ENCODE measurements around the gene BOC.

DNA sequence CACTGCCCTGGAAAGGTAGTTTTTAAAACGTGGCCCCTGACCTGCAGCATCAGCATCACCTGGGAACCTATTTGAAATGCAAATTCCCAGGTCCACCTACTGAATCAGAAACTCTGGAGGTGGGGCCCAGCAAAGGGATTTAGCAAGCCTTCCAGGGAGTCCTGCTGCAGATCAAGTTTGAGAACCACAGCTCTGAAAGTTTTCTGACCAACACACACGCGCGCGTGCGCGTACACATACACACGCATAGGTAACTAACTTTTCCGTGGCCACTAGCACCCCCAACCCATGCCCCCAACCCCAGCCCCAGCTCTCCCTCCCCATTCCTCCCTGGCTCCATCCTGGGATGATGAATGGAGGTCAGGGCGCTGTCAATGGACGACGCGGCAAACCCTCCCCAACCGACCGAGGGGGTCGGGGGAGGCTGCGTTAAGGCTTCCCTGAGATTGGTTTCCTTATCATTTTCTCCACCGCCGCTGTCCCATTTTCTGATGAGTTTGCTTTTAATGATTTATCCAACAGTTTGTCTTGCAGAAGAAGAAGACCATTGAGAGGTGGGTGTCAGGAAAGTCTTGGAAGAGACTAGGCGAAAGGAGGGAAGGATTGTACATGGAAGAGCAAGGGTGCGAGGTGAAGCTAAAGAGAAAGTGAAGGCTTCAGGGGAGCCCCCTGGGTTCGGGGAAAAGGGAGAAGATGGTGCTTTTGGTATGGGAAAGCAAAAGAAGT is 590 bp upstream of the BOC start:
- TF ChIP-seq EZH2phosphoT487 (IDR thresholded peaks at IDR 0.05; ENCODE audit: borderline replicate concordance, low read length), result no peak
- TF ChIP-seq, protein P1, sequence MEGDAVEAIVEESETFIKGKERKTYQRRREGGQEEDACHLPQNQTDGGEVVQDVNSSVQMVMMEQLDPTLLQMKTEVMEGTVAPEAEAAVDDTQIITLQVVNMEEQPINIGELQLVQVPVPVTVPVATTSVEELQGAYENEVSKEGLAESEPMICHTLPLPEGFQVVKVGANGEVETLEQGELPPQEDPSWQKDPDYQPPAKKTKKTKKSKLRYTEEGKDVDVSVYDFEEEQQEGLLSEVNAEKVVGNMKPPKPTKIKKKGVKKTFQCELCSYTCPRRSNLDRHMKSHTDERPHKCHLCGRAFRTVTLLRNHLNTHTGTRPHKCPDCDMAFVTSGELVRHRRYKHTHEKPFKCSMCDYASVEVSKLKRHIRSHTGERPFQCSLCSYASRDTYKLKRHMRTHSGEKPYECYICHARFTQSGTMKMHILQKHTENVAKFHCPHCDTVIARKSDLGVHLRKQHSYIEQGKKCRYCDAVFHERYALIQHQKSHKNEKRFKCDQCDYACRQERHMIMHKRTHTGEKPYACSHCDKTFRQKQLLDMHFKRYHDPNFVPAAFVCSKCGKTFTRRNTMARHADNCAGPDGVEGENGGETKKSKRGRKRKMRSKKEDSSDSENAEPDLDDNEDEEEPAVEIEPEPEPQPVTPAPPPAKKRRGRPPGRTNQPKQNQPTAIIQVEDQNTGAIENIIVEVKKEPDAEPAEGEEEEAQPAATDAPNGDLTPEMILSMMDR (IDR thresholded peaks at IDR 0.05; ENCODE audit: low read depth, low read length, poor library complexity, severe bottlenecking), result no peak

Measured in DOHH2 (cell line).